Measurements from ENCODE around the gene MAB21L4.

The MAB21L4 gene

GRCh38 chr2:240881913-240882312, 14.0 kb downstream of the MAB21L4 start:
- H3K4me3 ChIP-seq (ENCODE audit: low read depth, low read length), result no peak overlapping the region
- no peaks in the 10 kb centered on the region for H3K4me1 ChIP-seq (ENCODE audit: control insufficient read depth, insufficient read depth, low read length)

GRCh38 chr2:240879105-240879504, 16.9 kb downstream of the MAB21L4 start:
- Histone ChIP-seq H3K4me3 (ENCODE audit: low read depth, low read length) (no peak overlapping the region), H3K36me3 (ENCODE audit: control insufficient read depth in 2 of 2, insufficient read depth in 1 of 2, low read length in 2 of 2) (no peaks in the 10 kb centered on the region), H3K4me1 (ENCODE audit: control insufficient read depth, insufficient read depth, low read length) (no peaks in the 10 kb centered on the region), H3K9me3 (ENCODE audit: control insufficient read depth, insufficient read depth, low read depth, low read length) (no peaks in the 10 kb centered on the region), H3K27ac (ENCODE audit: extremely low read depth, low read depth, low read length) (no peak overlapping the region)
- CTCF ChIA-PET, result no interaction called here
- POLR2A ChIA-PET, result no interaction called here
- TF ChIP-seq ZBTB11 (tag by site-specific recombination; conservative IDR thresholded peaks at IDR 0.05; ENCODE audit: low read depth) (no peak), ZNF202 (tag by site-specific recombination; IDR thresholded peaks at IDR 0.05; ENCODE audit: borderline replicate concordance) (no peak), PATZ1 (tag by site-specific recombination; IDR thresholded peaks at IDR 0.05) (no peak), ZNF10 (tag by site-specific recombination; IDR thresholded peaks at IDR 0.05) (no peak), HOXC10 (CRISPR knock-in tag; IDR thresholded peaks at IDR 0.05) (no peak), ZNF394 (tag by site-specific recombination; IDR thresholded peaks at IDR 0.05; ENCODE audit: borderline replicate concordance) (no peak), OVOL3 (tag by site-specific recombination; IDR thresholded peaks at IDR 0.05) (no peak), ZNF792 (tag by site-specific recombination; IDR thresholded peaks at IDR 0.05) (no peak), SCRT1 (tag by site-specific recombination; IDR thresholded peaks at IDR 0.05; ENCODE audit: borderline replicate concordance) (no peak), ZNF174 (tag by site-specific recombination; IDR thresholded peaks at IDR 0.05) (no peak), ZNF18 (tag by site-specific recombination; IDR thresholded peaks at IDR 0.05) (no peak), ZNF112 (tag by site-specific recombination; IDR thresholded peaks at IDR 0.05) (no peak), MZF1 (tag by site-specific recombination; IDR thresholded peaks at IDR 0.05; ENCODE audit: borderline replicate concordance) (no peak), KLF10 (tag by site-specific recombination; IDR thresholded peaks at IDR 0.05) (no peak), TRIM28 (IDR thresholded peaks at IDR 0.05; ENCODE audit: borderline replicate concordance, low read length) (no peak)

More at GRCh38 chr2:240881913-240882312, 14.0 kb downstream of the MAB21L4 start:
- Histone ChIP-seq H3K36me3 (ENCODE audit: control insufficient read depth in 2 of 2, insufficient read depth in 1 of 2, low read length in 2 of 2) (no peaks in the 10 kb centered on the region), H3K9me3 (ENCODE audit: control insufficient read depth, insufficient read depth, low read depth, low read length) (no peaks in the 10 kb centered on the region), H3K27ac (ENCODE audit: extremely low read depth, low read depth, low read length) (no peak overlapping the region)
- ChIA-PET CTCF (interaction anchor here (1.1 to 1.5 kb wide), 2 partner anchors 33 to 41 kb away, joined by 3 to 4 read pairs; no protein-coding TSS in a partner anchor), POLR2A (interaction anchor here (0.6 kb wide), 1 partner anchor 436 kb away, joined by 4 read pairs; no protein-coding TSS in a partner anchor)
- TF ChIP-seq KLF1 (tag by site-specific recombination; IDR thresholded peaks at IDR 0.05) (no peak), ZFP37 (tag by site-specific recombination; IDR thresholded peaks at IDR 0.05) (no peak), OVOL3 (tag by site-specific recombination; IDR thresholded peaks at IDR 0.05) (no peak), ZNF529 (tag by site-specific recombination; IDR thresholded peaks at IDR 0.05; ENCODE audit: insufficient replicate concordance) (no peak), ZNF521 (tag by site-specific recombination; IDR thresholded peaks at IDR 0.05) (no peak), SETDB1 (IDR thresholded peaks at IDR 0.05; ENCODE audit: insufficient read length, low read length) (no peak)
